Measurements from ENCODE around the gene CDK14. TPM values are rescaled to one million over a fixed set of nuclear protein-coding genes. Genes with fewer than 3 reads are reported as not detected.

The CDK14 gene
- total and polyA plus RNA-seq, 2 donors (not counting 1 experiment from before 2014, with no cell fraction given): 42.1 to 167 TPM

DNA sequence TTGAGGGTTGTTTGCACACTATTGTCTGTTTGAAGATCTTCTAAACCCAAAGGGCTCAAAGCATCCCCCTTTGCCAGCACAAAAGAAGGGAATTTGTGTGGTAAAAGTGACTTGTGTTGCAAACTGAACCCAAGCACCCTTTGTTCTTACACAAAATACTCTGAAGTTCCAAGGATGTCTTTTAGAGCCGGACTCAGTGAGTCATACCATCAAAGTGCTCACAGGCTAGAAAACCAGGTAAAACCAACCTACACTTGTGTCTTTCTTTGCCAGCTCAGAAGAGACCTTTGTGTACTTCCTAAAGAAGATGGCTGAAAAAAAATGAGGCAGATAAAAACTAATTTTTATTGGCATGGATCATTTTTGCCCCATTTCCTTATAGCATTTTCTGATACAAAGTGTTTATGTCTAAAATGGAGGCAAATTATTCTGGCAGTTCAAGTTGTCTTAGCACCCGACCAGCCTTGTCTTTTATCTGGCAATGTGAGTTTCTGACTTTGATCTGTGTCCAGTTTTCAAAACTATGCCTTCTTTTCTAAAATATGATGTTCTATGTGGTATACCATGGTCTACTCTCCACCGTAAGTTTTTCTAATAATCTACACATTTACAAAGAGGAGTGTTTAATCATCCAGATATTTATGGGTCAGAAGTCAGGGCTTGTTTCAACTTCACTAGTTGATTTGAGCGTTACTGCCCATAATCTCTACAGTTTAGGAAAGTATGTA, 539.7 kb downstream of the CDK14 start:
- CTCF ChIA-PET: no interaction called here
- Histone ChIP-seq H3K27ac (ENCODE audit: low read length in 2 of 2) (no peak overlapping the region), H3K9me3 (ENCODE audit: control extremely low read depth in 1 of 3, control insufficient read depth in 2 of 3, insufficient read depth in 1 of 3, low read length in 2 of 3) (no peaks in the 10 kb centered on the region), H4K20me1 (ENCODE audit: control insufficient read depth, insufficient read depth, low read length, poor library complexity, severe bottlenecking) (peaks cover 4% of the 10 kb centered on the region), H3K4me3 (ENCODE audit: control extremely low read depth in 1 of 5, extremely low read depth in 1 of 5, insufficient read depth in 1 of 5, low read depth in 2 of 5, low read length in 4 of 5) (no peak overlapping the region), H2AFZ (ENCODE audit: insufficient read depth, low read depth, low read length, poor library complexity, severe bottlenecking) (no peak overlapping the region), H3K4me2 (replicated peaks; ENCODE audit: low read depth, low read length, poor library complexity, severe bottlenecking) (no peak overlapping the region), H3K36me3 (replicated peaks in 1 of 2; ENCODE audit: control extremely low read depth in 1 of 2, control insufficient read depth in 1 of 2, extremely low read depth in 1 of 2, insufficient read depth in 2 of 2, low read length in 1 of 2) (no peaks in the 10 kb centered on the region), H3K4me1 (ENCODE audit: control insufficient read depth in 2 of 2, insufficient read depth in 2 of 2, low read length in 2 of 2) (peaks cover 10 to 15% of the 10 kb centered on the region in 2 donors), H3K9ac (ENCODE audit: low read length) (no peak overlapping the region), H3K79me2 (ENCODE audit: control insufficient read depth, insufficient read depth, low read length) (no peaks in the 10 kb centered on the region), H3K27me3 (replicated peaks in 1 of 4; ENCODE audit: control extremely low read depth in 1 of 4, control insufficient read depth in 3 of 4, insufficient read depth in 4 of 4, low read length in 3 of 4) (no peaks in the 10 kb centered on the region)
- TF ChIP-seq, protein P1, sequence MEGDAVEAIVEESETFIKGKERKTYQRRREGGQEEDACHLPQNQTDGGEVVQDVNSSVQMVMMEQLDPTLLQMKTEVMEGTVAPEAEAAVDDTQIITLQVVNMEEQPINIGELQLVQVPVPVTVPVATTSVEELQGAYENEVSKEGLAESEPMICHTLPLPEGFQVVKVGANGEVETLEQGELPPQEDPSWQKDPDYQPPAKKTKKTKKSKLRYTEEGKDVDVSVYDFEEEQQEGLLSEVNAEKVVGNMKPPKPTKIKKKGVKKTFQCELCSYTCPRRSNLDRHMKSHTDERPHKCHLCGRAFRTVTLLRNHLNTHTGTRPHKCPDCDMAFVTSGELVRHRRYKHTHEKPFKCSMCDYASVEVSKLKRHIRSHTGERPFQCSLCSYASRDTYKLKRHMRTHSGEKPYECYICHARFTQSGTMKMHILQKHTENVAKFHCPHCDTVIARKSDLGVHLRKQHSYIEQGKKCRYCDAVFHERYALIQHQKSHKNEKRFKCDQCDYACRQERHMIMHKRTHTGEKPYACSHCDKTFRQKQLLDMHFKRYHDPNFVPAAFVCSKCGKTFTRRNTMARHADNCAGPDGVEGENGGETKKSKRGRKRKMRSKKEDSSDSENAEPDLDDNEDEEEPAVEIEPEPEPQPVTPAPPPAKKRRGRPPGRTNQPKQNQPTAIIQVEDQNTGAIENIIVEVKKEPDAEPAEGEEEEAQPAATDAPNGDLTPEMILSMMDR (IDR thresholded peaks at IDR 0.05): no peak
- TF ChIP-seq EZH2 (IDR thresholded peaks at IDR 0.05; ENCODE audit: borderline replicate concordance, insufficient read depth, low read depth, low read length, poor library complexity, severe bottlenecking): no peak
- peaks cover 37% of the 10 kb centered on the region for H3K4me1 Mint-ChIP-seq
- POLR2A ChIA-PET: interaction anchor here (0.6 kb wide), 1 partner anchor 357 kb away, joined by 3 read pairs; no protein-coding TSS in a partner anchor
- intact Hi-C loops (cut with micrococcal nuclease): no loop called here
- peaks cover 2% of the 10 kb centered on the region for H3K9me3 Mint-ChIP-seq (ENCODE audit: insufficient read depth)
- ATAC-seq (ENCODE audit: low read depth) (no peak), DNase-seq (no peak)
- H3K4me3 Mint-ChIP-seq: no peak overlapping the region
- no CpG with 5 or more reads among the region's 4 CpGs for WGBS (ENCODE audit: insufficient coverage)
- no peak overlapping the region for H3K27ac Mint-ChIP-seq
- no peaks in the 10 kb centered on the region for H3K27me3 Mint-ChIP-seq

- Histone ChIP-seq H3K36me3 (replicated peaks in 1 of 2; ENCODE audit: control extremely low read depth in 1 of 2, control insufficient read depth in 1 of 2, extremely low read depth in 1 of 2, insufficient read depth in 2 of 2, low read length in 1 of 2) (no peaks in the 10 kb centered on the region), H3K27ac (ENCODE audit: low read length in 2 of 2) (no peak overlapping the region), H3K4me3 (ENCODE audit: control extremely low read depth in 1 of 5, extremely low read depth in 1 of 5, insufficient read depth in 1 of 5, low read depth in 2 of 5, low read length in 4 of 5) (no peak overlapping the region), H3K4me1 (ENCODE audit: control insufficient read depth in 2 of 2, insufficient read depth in 2 of 2, low read length in 2 of 2) (peaks cover 15 to 18% of the 10 kb centered on the region in 2 donors), H4K20me1 (ENCODE audit: control insufficient read depth, insufficient read depth, low read length, poor library complexity, severe bottlenecking) (peaks cover 4% of the 10 kb centered on the region), H3K9ac (ENCODE audit: low read length) (no peak overlapping the region), H3K4me2 (replicated peaks; ENCODE audit: low read depth, low read length, poor library complexity, severe bottlenecking) (no peak overlapping the region), H3K79me2 (ENCODE audit: control insufficient read depth, insufficient read depth, low read length) (no peaks in the 10 kb centered on the region), H3K9me3 (ENCODE audit: control extremely low read depth in 1 of 3, control insufficient read depth in 2 of 3, insufficient read depth in 1 of 3, low read length in 2 of 3) (peaks cover 0 to 5% (median 0%) of the 10 kb centered on the region in 3 donors), H3K27me3 (replicated peaks in 1 of 4; ENCODE audit: control extremely low read depth in 1 of 4, control insufficient read depth in 3 of 4, insufficient read depth in 4 of 4, low read length in 3 of 4) (no peaks in the 10 kb centered on the region), H2AFZ (ENCODE audit: insufficient read depth, low read depth, low read length, poor library complexity, severe bottlenecking) (no peak overlapping the region)
- TF ChIP-seq EZH2 (IDR thresholded peaks at IDR 0.05; ENCODE audit: borderline replicate concordance, insufficient read depth, low read depth, low read length, poor library complexity, severe bottlenecking): no peak
- TF ChIP-seq, protein P1 (IDR thresholded peaks at IDR 0.05): no peak
- H3K4me3 Mint-ChIP-seq: no peak overlapping the region
- no peak overlapping the region for H3K27ac Mint-ChIP-seq
- H3K9me3 Mint-ChIP-seq (ENCODE audit: insufficient read depth): peaks cover 5% of the 10 kb centered on the region
- ChIA-PET POLR2A (interaction anchor here (0.6 kb wide), 1 partner anchor 92 kb away, joined by 3 read pairs; no protein-coding TSS in a partner anchor), CTCF (no interaction called here)
- DNase-seq (peak; percentile 9), ATAC-seq (ENCODE audit: low read depth) (peak; percentile 10)
- peaks cover 45% of the 10 kb centered on the region for H3K4me1 Mint-ChIP-seq
- no CpG with 5 or more reads among the region's 3 CpGs for WGBS (ENCODE audit: insufficient coverage)
- H3K27me3 Mint-ChIP-seq: no peaks in the 10 kb centered on the region
- intact Hi-C loops (cut with micrococcal nuclease): no loop called here
Observed at GRCh38 chr7:91137153-91137787, 541.1 kb downstream of the CDK14 start.
